ENCODE data around the gene RER1. TPM values are rescaled to one million over a fixed set of nuclear protein-coding genes. Genes with fewer than 3 reads are reported as not detected.

Gene RER1
- total RNA-seq, 1 donor from 2014 or later = 97.9 TPM

DNA sequence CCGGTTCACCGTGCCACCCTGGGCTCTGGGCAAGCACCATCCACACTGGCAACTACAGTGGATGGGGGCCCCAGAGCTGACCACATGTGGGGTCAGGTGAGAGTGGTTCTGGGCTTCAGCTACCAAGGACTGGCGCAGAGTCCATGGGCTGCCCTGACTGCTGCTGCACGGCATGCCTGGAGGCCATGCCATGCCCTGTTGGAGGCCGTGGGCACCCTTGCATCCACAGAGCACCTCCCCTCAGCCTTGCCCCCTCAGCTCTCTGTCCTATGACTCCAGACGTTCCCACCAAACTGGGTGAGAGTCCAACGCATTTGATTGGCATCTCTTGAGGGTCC, 15.7 kb upstream of the RER1 start:
- no peak for DNase-seq (ENCODE audit: low read depth, low spot score)

DNA sequence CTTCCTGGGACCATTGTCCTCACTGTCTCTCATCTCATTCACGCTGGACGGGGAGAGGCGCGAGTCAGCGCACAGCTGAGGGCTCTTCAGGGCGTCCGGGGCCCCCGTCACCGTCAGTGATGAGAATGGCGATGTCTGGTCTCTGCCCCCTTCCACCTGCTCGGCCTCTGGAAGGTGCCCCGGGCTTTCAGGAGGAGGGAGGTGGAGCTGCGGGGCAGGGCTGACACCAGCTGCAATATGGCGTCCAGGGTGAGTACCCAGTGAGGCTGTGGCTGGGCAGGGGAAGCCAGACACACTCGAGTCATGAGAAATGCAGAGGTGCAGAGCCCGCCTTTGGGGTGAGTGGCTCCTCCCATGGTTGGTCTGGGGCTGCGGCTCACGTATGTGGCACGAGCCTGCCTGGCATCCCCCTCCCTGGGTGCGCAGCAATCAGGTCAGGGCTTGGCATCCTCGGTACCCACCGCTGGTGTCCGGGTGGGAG, 15.3 kb upstream of the RER1 start:
- no peak for DNase-seq (ENCODE audit: low read depth, low spot score)

DNA sequence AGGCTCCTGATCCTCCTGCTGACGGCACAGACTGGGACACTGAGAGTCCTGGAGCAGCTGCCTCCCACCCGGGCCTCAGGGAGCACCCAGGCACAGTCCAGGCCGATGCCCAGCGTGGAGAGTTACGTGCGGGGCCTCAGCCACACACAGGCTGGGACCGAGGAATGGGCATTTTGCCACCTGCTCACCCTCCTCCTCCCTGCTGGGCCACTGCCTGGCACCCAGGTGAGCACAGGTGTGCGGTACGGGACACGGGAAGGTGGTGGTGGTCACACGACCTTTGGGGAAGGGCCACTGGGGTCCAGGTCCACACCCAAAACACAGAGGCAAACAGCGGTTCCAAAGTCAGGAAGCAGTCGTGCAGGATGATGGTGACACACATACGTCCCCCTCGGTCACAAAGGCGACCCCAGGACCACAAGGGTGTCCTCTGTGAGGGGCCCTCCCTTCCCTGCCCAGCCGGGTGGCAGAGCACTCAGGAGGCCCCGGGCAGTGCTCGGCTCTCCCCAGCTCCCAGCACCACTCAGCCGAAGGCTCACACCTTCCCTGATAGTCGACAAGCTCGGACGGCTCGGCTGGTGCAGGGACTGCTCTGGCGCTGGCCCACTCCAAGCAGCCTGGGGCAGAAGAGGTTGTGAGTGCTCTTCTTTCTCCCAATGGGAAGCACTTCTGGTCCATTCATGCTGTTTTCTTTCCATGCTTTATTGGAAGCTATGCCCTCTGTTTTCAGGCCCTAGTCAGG, 14.5 kb upstream of the RER1 start:
- no peak for DNase-seq (ENCODE audit: low read depth, low spot score)

DNA sequence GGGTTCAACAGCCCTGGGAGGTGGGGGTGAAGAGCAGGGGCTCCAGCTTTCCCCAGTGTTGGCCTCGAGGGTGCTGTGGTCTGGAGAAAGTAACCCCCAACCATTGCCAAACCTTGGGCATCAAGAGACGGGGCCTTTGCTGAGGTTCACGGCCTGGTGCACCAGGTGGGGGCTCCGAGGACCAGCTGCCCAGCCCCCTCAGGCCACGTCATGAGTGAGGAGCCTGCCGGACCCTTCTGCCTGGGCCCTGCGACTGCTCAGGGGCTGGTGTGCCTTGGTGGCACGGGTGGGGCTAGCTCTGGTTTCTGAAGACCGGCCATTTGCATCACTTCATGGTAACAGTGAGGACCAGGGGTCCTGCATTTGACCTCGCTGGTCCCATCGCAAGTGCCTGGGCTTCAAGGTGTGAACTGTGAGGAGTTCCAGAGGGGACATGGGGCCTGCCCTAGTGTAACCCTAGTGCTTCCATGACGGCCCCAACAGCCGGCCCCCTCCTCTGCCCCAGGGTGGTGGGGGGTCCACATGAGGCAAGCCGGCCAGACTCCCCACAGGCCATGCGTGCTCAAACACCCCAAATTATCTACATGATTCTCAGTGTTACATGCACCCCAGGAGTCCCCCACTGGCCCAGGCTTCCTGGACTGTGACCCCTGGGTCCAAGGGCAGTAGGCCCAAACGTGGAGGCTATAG, 13.7 kb upstream of the RER1 start:
- DNase-seq (ENCODE audit: low read depth, low spot score) = no peak

DNA sequence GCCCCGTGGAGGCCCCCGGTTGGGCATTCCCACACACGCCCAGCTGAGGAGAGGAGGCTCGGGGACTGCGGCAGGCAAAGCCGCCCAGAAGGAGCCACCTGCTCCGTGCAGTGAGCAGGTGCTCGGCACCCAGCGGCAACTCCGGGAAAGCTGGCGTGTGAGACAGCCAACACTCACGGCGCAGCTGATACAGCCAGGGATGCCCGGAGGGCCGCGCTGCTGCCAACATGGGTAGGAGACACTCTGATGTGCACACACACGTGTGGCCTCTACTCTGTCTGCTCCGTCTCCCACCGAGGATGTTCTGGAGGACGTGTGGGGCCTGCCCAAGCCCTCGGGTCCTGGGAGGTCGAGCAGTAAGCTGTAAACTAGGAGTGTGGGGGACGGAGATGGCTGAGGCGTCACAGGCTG, 13.2 kb upstream of the RER1 start:
- DNase-seq (ENCODE audit: low read depth, low spot score) = no peak

DNA sequence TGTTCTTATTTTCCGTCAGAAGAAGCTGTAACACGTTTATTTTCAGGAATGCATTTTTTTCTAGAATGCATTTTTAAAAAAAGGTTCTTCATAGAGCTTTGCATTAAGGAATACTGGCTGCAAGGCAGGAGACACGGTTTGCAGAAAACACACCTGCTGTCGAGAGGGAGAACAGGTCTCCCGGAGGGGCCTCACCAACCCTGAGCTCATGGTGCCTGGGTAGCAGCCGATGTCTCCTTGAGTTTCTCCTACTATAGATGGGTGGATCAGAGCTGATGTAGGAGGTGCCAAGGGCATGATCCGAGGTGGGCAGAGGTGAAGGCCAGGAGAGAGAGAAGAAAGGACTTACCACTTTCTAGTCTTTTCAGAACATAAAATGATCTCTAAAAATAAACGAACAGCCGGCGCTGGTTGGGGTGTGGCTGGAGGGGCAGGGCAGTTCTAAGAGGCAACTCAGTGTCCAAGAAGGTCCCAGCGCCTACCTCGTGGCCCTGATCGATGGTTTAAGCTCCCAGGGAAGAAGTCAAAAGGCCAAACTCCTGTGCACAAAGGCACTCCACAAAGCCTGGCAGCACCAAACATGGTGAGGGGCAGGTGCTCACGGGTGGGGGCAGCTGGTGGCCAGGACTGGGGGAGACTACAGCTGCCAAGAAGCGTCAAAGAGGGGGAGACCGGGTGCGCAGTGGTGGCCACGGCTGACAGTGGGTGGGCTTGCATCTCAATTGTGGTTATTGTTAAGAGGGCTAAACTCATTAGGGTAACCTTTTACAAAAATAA, 12.5 kb upstream of the RER1 start:
- no peak for DNase-seq (ENCODE audit: low read depth, low spot score)

DNA sequence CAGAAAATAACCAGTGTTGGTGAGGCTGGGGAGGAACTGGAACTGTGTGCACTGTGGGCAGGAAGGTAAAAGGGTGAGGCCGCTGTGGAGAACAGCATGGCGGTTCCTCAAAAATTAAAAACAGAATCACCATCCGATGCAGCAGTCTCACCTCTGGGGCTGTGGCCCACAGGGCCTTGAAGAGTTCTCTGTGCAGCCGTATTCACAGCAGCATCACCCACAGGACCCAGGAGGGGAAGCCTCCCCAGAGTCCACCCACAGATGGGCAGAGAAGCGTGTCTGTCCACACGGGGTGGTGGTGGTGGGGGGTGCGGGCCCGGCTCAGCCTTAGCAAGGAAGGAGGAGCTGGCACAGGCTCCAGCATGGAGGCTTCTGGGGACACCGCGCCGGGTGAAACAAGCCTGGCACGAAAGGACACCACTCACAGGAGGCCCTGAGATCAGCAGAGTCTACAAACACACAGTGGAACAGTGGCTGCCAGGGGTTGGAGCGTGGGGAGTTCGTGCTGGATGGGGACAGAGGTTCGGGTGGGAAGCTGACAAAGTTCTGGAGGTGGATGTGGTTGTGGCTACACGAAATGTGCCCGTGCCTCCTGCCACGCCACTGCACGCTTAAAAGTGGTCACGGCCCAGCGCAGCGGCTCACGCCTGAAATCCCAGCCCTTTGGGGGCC, 11.8 kb upstream of the RER1 start:
- DNase-seq (ENCODE audit: low read depth, low spot score) = no peak

DNA sequence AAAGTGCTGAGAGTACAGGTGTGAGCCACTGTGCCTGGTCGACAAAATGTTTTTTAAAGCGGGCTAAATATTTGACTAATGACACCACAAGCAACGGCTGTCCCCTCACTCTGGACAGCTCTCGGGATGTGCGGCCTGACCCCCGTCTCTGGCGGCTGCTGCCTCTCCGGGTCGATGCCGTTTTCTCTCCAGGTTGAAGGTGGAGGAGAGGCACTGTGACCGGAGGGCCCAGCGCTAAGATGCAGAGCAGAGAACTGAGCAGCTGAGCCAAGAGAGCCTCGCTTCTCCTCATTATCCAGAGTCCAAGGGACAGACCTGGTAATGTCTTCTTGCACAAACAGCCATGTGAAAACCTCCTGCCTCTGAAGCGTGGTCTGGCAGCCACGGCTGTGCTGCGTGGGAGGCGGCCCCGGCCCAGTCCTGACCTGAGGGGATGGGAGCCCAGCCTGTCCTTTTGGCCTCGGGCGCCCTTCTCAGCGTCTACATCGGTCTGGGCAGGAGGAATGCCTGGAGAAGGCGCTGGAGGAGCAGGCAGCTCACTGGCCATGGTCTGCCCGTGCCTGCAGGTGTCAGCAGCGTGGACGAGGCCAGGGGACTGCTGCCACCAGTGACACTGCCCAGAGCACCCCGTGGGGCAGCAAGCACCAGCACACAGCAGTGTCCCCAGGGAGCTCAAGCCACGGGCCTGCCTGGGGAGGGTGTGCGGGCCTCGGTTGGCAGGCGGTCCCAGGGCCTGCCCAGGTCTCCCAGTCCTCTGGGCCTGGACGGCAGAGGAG, 10.6 kb upstream of the RER1 start:
- DNase-seq (ENCODE audit: low read depth, low spot score) = no peak

DNA sequence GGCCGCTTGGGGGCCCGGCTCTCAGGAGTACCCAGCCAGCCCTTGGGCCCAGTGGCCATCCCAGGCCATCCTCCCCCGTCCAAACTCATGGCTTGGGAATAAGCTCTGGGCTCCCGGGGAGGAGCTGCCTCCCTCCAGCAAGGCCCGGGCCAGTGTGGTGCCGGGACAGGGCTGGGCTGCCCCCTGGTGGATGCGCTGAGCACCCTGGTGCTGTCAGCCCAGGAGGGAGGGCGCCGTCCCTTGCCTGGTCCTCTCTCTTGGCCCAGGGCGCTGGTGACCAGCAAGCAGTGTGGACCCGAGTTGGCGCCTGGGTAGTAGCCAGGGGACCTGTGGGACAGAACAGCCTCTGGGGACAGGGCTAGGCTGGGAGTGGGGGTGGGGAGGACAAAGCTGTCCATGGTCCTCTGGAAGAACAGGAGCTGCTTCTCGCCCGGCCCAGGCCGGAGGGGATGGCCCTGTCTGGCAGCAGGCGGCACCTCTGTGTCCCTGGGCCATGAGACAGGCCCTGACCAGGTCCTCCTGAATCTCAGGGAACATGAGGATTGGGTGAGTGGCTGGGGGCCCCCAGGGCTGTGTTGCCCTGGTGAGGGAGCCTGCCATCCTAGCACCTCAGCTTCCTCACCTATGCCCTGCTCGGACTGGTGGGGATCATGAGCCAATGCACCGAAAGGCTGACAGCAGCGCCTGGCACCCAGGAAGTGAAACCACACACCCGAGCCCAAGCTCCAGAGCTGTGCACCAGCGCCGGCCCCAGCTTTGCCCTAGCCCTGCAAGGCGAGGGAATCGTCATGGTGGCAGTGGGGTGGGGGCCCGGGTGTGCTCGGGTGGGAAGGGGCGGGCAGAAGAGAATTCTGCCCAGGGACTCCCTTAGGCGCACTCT, 9.7 kb upstream of the RER1 start:
- peak; percentile 40 for DNase-seq (ENCODE audit: low read depth, low spot score)

DNA sequence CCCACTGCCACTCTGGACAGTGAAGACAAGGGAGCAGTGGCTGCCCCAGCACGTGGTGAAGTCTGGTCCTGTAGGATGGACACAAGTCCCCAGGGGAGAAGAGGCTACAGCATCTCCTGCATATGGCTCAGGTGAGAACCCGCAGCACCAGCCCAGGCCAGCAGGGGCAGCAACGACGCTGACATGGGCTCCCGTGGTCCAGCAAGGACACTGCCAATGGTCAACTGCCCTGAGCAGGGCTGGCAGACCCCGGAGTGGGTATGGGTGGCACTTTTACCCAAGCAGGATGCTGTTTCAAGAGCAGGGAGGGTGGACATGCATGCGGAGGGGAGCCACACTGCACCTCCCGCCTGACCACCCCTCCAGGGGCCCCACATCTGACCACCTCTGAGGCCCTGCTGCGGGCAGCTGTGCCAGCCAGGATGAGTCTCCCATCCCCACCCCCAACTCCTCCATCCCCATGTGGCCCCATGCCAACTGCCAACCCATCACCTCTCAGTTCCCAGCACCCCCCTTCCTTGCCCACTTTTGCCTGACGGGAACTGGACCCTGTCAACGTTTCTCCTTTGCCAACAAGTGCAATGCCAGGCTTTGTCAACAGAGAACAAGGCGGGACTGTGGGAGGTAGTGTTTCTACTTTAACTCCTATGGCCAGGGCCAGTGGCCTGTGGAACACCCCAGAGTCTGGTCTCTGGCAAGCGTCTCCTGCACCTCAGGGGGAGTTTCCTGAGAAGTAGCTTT, 8.8 kb upstream of the RER1 start:
- DNase-seq (ENCODE audit: low read depth, low spot score) = no peak

DNA sequence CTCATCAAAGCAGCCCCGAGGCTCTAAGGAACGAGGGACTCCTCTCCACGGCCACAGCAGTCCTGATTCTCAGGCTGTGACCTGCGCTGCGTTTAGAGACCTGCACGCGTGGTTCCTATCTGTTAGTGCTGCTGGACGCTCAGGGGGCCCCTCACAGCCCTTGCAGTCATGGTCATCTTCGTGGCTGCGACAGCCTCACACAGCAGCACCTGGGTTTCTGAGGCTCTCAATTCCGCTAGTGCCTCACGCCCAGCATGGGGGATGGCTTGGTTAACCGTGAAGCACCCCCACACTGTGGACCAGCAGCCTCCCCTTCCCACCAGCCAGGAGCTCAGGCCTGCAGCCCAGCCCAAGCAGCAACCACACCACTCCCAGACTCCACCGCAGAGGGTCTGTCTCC, 8.1 kb upstream of the RER1 start:
- DNase-seq (ENCODE audit: low read depth, low spot score) = no peak

DNA sequence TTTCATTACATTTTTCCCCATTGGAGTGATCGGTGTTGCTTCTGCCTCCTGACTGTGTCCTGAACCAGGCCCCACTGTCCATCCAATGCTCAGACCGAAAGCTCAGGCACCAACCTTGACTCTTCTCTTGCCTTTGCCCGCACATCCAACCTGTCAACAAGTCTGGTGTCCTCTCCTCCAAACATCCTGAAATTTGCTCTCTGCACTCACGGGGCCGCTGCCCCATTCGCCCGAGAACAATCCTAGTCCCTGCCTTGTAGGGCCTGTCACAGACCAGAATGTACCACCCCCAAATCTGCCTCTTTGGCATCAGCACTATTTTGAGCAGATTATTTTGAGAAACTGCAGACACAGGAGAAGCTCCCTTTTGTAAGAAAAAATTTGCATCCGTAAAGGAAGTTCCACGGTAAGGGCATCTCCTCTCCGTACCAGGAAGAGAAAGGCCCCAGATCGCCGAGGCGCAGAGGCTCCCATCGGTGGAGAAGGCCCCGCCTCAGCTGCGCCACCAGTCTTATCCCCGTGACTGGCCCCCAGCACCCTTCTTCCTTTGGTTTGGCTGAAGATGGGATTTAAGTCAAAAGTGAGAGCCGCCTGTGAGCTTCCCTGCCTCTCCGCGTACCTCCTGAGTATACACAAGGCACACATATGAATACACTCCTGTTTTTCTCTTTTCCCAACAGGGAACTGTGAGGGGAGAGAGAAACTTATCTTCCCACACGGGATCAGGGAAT, 7.3 kb upstream of the RER1 start:
- no peak for DNase-seq (ENCODE audit: low read depth, low spot score)

DNA sequence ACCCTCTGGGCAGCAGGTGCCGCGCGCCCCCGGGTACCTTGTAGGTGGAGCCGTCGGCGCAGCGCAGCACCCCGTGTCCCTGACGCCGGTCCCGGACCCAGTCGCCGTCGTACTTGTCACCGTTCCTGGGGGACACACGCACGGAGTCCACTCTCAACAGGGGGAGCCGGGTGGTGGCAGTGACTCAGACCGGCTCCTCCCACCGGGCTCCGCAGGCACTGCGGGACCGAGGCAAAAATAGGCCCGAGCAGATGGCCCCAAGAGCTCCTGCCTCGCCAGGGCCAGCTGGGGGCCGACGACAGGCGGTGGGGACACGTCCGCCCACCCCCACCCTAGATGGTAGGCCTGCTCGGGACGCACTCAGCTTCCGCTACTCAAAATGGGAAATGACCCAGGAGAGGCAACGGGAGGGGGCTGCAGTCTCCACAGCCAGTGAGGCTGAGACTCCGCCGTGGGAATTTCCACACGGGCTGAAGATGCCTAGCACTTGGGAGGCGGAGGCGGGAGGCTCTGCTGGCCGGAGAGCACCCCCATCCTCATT, 6.6 kb upstream of the RER1 start:
- no peak for DNase-seq (ENCODE audit: low read depth, low spot score)

DNA sequence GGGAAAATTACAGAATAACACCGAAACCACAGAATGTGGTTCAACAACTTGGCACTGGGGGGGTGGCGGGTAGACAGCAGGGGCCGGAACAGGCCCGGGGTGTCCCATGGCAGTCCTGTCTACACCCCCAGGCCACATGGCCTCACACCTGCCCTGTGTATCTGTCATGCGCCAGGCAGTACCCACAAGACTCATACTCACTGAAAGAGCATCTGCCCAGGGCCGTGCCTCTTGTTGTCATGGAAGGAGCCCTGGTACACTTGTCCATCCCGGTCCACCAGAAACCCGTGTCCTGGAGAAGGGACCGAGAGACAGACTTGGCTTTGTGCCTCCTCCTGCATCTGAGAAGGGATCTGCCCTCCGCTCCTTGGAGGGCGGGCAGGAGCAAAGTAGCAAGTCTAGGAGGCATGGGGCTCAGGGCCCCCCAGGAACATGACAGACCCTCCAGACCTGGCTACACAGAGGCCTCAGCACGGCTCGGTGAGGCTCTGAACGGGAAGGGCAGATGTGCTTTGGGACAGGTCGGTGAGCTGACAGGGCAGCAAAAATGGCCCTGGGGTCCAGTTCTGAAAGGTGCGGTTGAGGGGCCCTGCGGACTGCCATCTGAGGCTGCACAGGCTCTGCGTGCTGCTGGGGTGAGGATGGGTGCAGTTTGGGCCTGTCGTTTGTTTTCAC, 5.9 kb upstream of the RER1 start:
- no peak for DNase-seq (ENCODE audit: low read depth, low spot score)

DNA sequence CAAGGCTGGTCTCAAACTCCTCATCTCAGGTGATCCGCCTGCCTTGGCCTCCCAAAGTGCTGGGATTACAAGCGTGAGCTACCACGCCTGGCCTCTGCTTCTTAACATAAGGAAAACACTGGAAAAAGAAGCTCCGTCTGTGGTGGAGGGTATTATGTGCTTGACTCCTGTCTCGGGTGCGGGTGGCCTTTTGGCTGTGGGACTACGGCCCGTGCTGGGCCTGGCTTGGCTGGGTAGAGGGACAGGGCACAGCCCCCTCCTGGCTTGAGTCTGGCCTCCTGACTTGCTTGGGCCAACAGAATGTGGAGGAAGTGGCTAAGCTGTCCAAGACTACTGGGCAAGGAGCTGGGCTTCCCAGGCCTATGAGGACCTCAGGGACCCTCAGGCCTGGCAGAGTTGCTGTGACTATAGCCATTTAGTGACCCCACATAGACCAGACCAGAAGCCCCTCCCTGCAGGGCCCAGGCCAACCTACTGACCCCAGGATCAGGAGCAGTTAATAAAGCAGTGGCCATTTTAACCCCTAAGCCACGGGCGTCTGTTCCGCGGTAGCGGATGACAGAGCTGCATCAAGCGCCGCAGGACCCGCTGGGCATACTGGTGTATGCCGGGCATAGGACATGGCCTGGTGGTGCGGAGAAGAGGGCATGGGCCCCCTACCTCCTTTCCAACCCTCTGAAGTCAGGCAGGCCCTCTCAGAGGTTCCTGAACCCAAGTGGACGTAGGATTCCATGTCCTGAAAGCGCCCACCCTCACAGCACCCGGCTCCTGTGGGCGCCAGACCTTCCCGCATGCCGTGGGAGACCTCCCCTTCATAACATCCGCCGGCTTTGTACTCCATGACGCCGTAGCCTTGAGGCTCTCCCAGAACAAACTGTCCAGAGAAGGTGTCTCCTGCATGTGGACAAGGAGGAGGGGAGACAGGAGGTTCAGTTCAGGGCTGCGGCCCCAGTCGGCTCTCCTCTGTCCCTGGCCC, 4.7 kb upstream of the RER1 start:
- DNase-seq (ENCODE audit: low read depth, low spot score) = no peak

All from pulmonary artery endothelial cell (primary cell).